Measurements from ENCODE around the gene NEK6.
A peak's percentile ranks its signal among the peaks of the same experiment; 100 is the strongest.
"Not testable (repeated sequence)": the region's sequence is repeated elsewhere in the genome, so short reads cannot be mapped to it uniquely, and the experiment has no call there.

Gene NEK6

GRCh38 chr9:124242331-124243194 lies 15.2 kb upstream of the NEK6 start:
- Histone ChIP-seq H2AFZ (ENCODE audit: low read length) (peak overlapping the region; percentile 96), H3K4me1 (ENCODE audit: control insufficient read depth in 2 of 2, insufficient read depth in 1 of 2, low read depth in 1 of 2, low read length in 2 of 2) (peaks cover 10 to 11% of the 10 kb centered on the region in 2 donors), H2BK15ac (ENCODE audit: low read length) (peak overlapping the region; percentile 3), H3K23ac (ENCODE audit: low read depth, low read length, poor library complexity) (no peak overlapping the region), H3K9ac (ENCODE audit: low read depth, low read length, poor library complexity) (peak overlapping the region; percentile 18), H3K18ac (ENCODE audit: low read length) (peak overlapping the region; percentile 44), H2BK12ac (ENCODE audit: low read length) (peak overlapping the region; percentile 51), H4K91ac (ENCODE audit: low read depth, low read length, poor library complexity) (no peak overlapping the region), H3K4me2 (ENCODE audit: insufficient read depth, low read length, poor library complexity, severe bottlenecking) (peak overlapping the region; percentile 43), H3K9me3 (replicated peaks in 1 of 2; ENCODE audit: control insufficient read depth in 2 of 2, insufficient read depth in 1 of 2, low read depth in 1 of 2, low read length in 2 of 2) (no peaks in the 10 kb centered on the region), H3K79me1 (ENCODE audit: low read depth, low read length) (no peaks in the 10 kb centered on the region), H2BK120ac (ENCODE audit: low read depth, low read length) (no peak overlapping the region), H4K8ac (ENCODE audit: low read depth, low read length) (no peak overlapping the region), H3K27me3 (ENCODE audit: control insufficient read depth in 3 of 3, insufficient read depth in 3 of 3, low read depth in 1 of 3, low read length in 3 of 3) (peaks cover 0 to 2% (median 0%) of the 10 kb centered on the region in 3 experiments), H2AK5ac (ENCODE audit: low read depth, low read length) (peak overlapping the region; percentile 51), H2BK5ac (ENCODE audit: low read length) (no peak overlapping the region), H3K14ac (ENCODE audit: low read length) (no peak overlapping the region), H3K4ac (ENCODE audit: low read length) (no peak overlapping the region), H3K4me3 (ENCODE audit: low read length in 2 of 2) (peak overlapping the region in 1 of 2 donors; percentile 28), H3K27ac (replicated peaks; ENCODE audit: low read length) (peak overlapping the region; percentile 75), H3K36me3 (replicated peaks in 1 of 2; ENCODE audit: control insufficient read depth in 2 of 2, insufficient read depth in 2 of 2, low read length in 2 of 2) (no peaks in the 10 kb centered on the region)
- peak; percentile 63 for DNase-seq (ENCODE audit: low spot score)
- WGBS, 2 donors (ENCODE audit: extremely low coverage in 2 of 2, insufficient read length in 2 of 2, insufficient replicate concordance in 1 of 2) = no CpG with 5 or more reads among the region's 24 CpGs

- H4K8ac ChIP-seq (ENCODE audit: low read depth, low read length); H3K4me2 ChIP-seq (ENCODE audit: insufficient read depth, low read length, poor library complexity, severe bottlenecking); H2BK15ac ChIP-seq (ENCODE audit: low read length); H3K4ac ChIP-seq (ENCODE audit: low read length); H2AK5ac ChIP-seq (ENCODE audit: low read depth, low read length); H4K91ac ChIP-seq (ENCODE audit: low read depth, low read length, poor library complexity); H2BK12ac ChIP-seq (ENCODE audit: low read length); H2AFZ ChIP-seq (ENCODE audit: low read length); H3K36me3 ChIP-seq (replicated peaks in 1 of 2; ENCODE audit: control insufficient read depth in 2 of 2, insufficient read depth in 2 of 2, low read length in 2 of 2); H2BK120ac ChIP-seq (ENCODE audit: low read depth, low read length); H3K14ac ChIP-seq (ENCODE audit: low read length); H3K27me3 ChIP-seq (ENCODE audit: control insufficient read depth in 3 of 3, insufficient read depth in 3 of 3, low read depth in 1 of 3, low read length in 3 of 3); H3K27ac ChIP-seq (replicated peaks; ENCODE audit: low read length); H3K23ac ChIP-seq (ENCODE audit: low read depth, low read length, poor library complexity); H3K9me3 ChIP-seq (replicated peaks in 1 of 2; ENCODE audit: control insufficient read depth in 2 of 2, insufficient read depth in 1 of 2, low read depth in 1 of 2, low read length in 2 of 2); DNase-seq (ENCODE audit: low spot score); H3K79me1 ChIP-seq (ENCODE audit: low read depth, low read length); H3K9ac ChIP-seq (ENCODE audit: low read depth, low read length, poor library complexity); H2BK5ac ChIP-seq (ENCODE audit: low read length); H3K18ac ChIP-seq (ENCODE audit: low read length); H3K4me3 ChIP-seq (ENCODE audit: low read length in 2 of 2): not testable (repeated sequence)
- no CpG with 5 or more reads among the region's 5 CpGs for WGBS, 2 donors (ENCODE audit: extremely low coverage in 2 of 2, insufficient read length in 2 of 2, insufficient replicate concordance in 1 of 2)
- H3K4me1 ChIP-seq (ENCODE audit: control insufficient read depth in 2 of 2, insufficient read depth in 1 of 2, low read depth in 1 of 2, low read length in 2 of 2) = peaks cover 7 to 24% of the 10 kb centered on the region in 2 donors
Measured at GRCh38 chr9:124247393-124247792, 10.4 kb upstream of the NEK6 start.

GRCh38 chr9:124248066-124248465 lies 9.7 kb upstream of the NEK6 start:
- Histone ChIP-seq H4K91ac (ENCODE audit: low read depth, low read length, poor library complexity) (no peak overlapping the region), H3K9ac (ENCODE audit: low read depth, low read length, poor library complexity) (no peak overlapping the region), H4K8ac (ENCODE audit: low read depth, low read length) (no peak overlapping the region), H3K18ac (ENCODE audit: low read length) (no peak overlapping the region), H3K9me3 (replicated peaks in 1 of 2; ENCODE audit: control insufficient read depth in 2 of 2, insufficient read depth in 1 of 2, low read depth in 1 of 2, low read length in 2 of 2) (no peaks in the 10 kb centered on the region), H2BK120ac (ENCODE audit: low read depth, low read length) (no peak overlapping the region), H3K4me2 (ENCODE audit: insufficient read depth, low read length, poor library complexity, severe bottlenecking) (no peak overlapping the region), H3K27ac (replicated peaks; ENCODE audit: low read length) (no peak overlapping the region), H2AFZ (ENCODE audit: low read length) (no peak overlapping the region), H3K23ac (ENCODE audit: low read depth, low read length, poor library complexity) (no peak overlapping the region), H3K14ac (ENCODE audit: low read length) (no peak overlapping the region), H3K4me3 (ENCODE audit: low read length in 2 of 2) (no peak overlapping the region), H3K36me3 (replicated peaks in 1 of 2; ENCODE audit: control insufficient read depth in 2 of 2, insufficient read depth in 2 of 2, low read length in 2 of 2) (no peaks in the 10 kb centered on the region), H3K4me1 (ENCODE audit: control insufficient read depth in 2 of 2, insufficient read depth in 1 of 2, low read depth in 1 of 2, low read length in 2 of 2) (peaks cover 2 to 18% of the 10 kb centered on the region in 2 donors), H2BK12ac (ENCODE audit: low read length) (no peak overlapping the region), H3K4ac (ENCODE audit: low read length) (no peak overlapping the region), H3K27me3 (ENCODE audit: control insufficient read depth in 3 of 3, insufficient read depth in 3 of 3, low read depth in 1 of 3, low read length in 3 of 3) (no peaks in the 10 kb centered on the region), H3K79me1 (ENCODE audit: low read depth, low read length) (no peaks in the 10 kb centered on the region), H2BK15ac (ENCODE audit: low read length) (no peak overlapping the region), H2AK5ac (ENCODE audit: low read depth, low read length) (no peak overlapping the region), H2BK5ac (ENCODE audit: low read length) (no peak overlapping the region)
- no peak for DNase-seq (ENCODE audit: low spot score)
- WGBS, 2 donors (ENCODE audit: extremely low coverage in 2 of 2, insufficient read length in 2 of 2, insufficient replicate concordance in 1 of 2) = no CpG with 5 or more reads among the region's 3 CpGs

- Histone ChIP-seq H2BK5ac (ENCODE audit: low read length) (no peak overlapping the region), H4K8ac (ENCODE audit: low read depth, low read length) (no peak overlapping the region), H2BK12ac (ENCODE audit: low read length) (no peak overlapping the region), H3K79me1 (ENCODE audit: low read depth, low read length) (no peaks in the 10 kb centered on the region), H3K4ac (ENCODE audit: low read length) (no peak overlapping the region), H3K18ac (ENCODE audit: low read length) (no peak overlapping the region), H2BK15ac (ENCODE audit: low read length) (no peak overlapping the region), H4K91ac (ENCODE audit: low read depth, low read length, poor library complexity) (no peak overlapping the region), H2BK120ac (ENCODE audit: low read depth, low read length) (no peak overlapping the region), H3K4me3 (ENCODE audit: low read length in 2 of 2) (no peak overlapping the region), H3K14ac (ENCODE audit: low read length) (no peak overlapping the region), H2AFZ (ENCODE audit: low read length) (no peak overlapping the region), H3K27me3 (ENCODE audit: control insufficient read depth in 3 of 3, insufficient read depth in 3 of 3, low read depth in 1 of 3, low read length in 3 of 3) (no peaks in the 10 kb centered on the region), H2AK5ac (ENCODE audit: low read depth, low read length) (peak overlapping the region; percentile 15), H3K27ac (replicated peaks; ENCODE audit: low read length) (no peak overlapping the region), H3K23ac (ENCODE audit: low read depth, low read length, poor library complexity) (no peak overlapping the region), H3K9ac (ENCODE audit: low read depth, low read length, poor library complexity) (no peak overlapping the region), H3K4me2 (ENCODE audit: insufficient read depth, low read length, poor library complexity, severe bottlenecking) (no peak overlapping the region), H3K36me3 (replicated peaks in 1 of 2; ENCODE audit: control insufficient read depth in 2 of 2, insufficient read depth in 2 of 2, low read length in 2 of 2) (no peaks in the 10 kb centered on the region), H3K9me3 (replicated peaks in 1 of 2; ENCODE audit: control insufficient read depth in 2 of 2, insufficient read depth in 1 of 2, low read depth in 1 of 2, low read length in 2 of 2) (no peaks in the 10 kb centered on the region), H3K4me1 (ENCODE audit: control insufficient read depth in 2 of 2, insufficient read depth in 1 of 2, low read depth in 1 of 2, low read length in 2 of 2) (peaks cover 0 to 14% of the 10 kb centered on the region in 2 donors)
- no CpG with 5 or more reads among the region's 4 CpGs for WGBS, 2 donors (ENCODE audit: extremely low coverage in 2 of 2, insufficient read length in 2 of 2, insufficient replicate concordance in 1 of 2)
- no peak for DNase-seq (ENCODE audit: low spot score)
Measured at GRCh38 chr9:124248960-124249359, 8.8 kb upstream of the NEK6 start.

Measured in neuronal stem cell (in vitro differentiated cells).